Neural progenitor cell (in vitro differentiated cells): ENCODE results near the gene APBB2. TPM values are rescaled to one million over a fixed set of nuclear protein-coding genes. Genes with fewer than 3 reads are reported as not detected.

Source experiments
- DNase-seq: peaks from one replicate; pipeline ENCODE4 v3.0.0-alpha.2; 2016; ENCODE audit warnings: low spot score
- H2AFZ ChIP-seq: fragments of 200-600 bp; sonication (generic); replicated peaks from 2 replicates; pipeline ENCODE4 v1.6.1; 2016; ENCODE audit warnings: antibody characterized with exemption
- H3F3A ChIP-seq: fragments of 200-600 bp; sonication (generic); 2 replicates; pipeline ENCODE4 v1.6.1; 2016; ENCODE audit warnings: antibody characterized with exemption, low read depth
- H3K27ac ChIP-seq: fragments of 200-600 bp; sonication (generic); 2 replicates; pipeline ENCODE4 v1.5.1; 2016; ENCODE audit warnings: mild to moderate bottlenecking
- H3K27me3 ChIP-seq: fragments of 200-600 bp; sonication (generic); 2 replicates; pipeline ENCODE4 v1.6.1; 2016; ENCODE audit warnings: mild to moderate bottlenecking, moderate library complexity
- H3K36me3 ChIP-seq: fragments of 200-600 bp; sonication (generic); 2 replicates; pipeline ENCODE4 v1.5.1; 2016
- H3K4me1 ChIP-seq: fragments of 200-600 bp; sonication (generic); 2 replicates; pipeline ENCODE4 v1.6.1; 2016; ENCODE audit warnings: mixed run types
- H3K4me2 ChIP-seq: fragments of 200-600 bp; sonication (generic); 2 replicates; pipeline ENCODE4 v1.6.1; 2016
- H3K4me3 ChIP-seq: fragments of 200-600 bp; sonication (generic); 2 replicates; pipeline ENCODE4 v1.5.1; 2016
- H3K79me2 ChIP-seq: fragments of 200-600 bp; sonication (generic); 2 replicates; pipeline ENCODE4 v1.6.1; 2016; ENCODE audit warnings: low read depth
- H3K9ac ChIP-seq: fragments of 200-600 bp; sonication (generic); 2 replicates; pipeline ENCODE4 v1.6.1; 2016
- H3K9me3 ChIP-seq: fragments of 200-600 bp; sonication (generic); 2 replicates; pipeline ENCODE4 v1.5.1; 2016; ENCODE audit warnings: low read depth
- H4K20me1 ChIP-seq: fragments of 200-600 bp; sonication (generic); 2 replicates; pipeline ENCODE4 v1.6.1; 2016; ENCODE audit warnings: low read depth
- H3K27ac Mint-ChIP-seq: 3 replicates; pipeline ENCODE4 v1.8.0; 2021; ENCODE audit warnings: mixed read lengths
- H3K27me3 Mint-ChIP-seq: 2 replicates; pipeline ENCODE4 v1.8.0; 2022; ENCODE audit warnings: low read depth, mild to moderate bottlenecking, inconsistent platforms, moderate library complexity, mixed read lengths; ENCODE audit not compliant: insufficient read depth
- H3K36me3 Mint-ChIP-seq: 3 replicates; pipeline ENCODE4 v1.8.0; 2021; ENCODE audit warnings: mixed read lengths
- H3K4me1 Mint-ChIP-seq: 3 replicates; pipeline ENCODE4 v1.8.0; 2021; ENCODE audit warnings: mixed read lengths
- H3K4me3 Mint-ChIP-seq: 3 replicates; pipeline ENCODE4 v1.8.0; 2021; ENCODE audit warnings: mild to moderate bottlenecking, moderate library complexity, mixed read lengths
- H3K9me3 Mint-ChIP-seq: 3 replicates; pipeline ENCODE4 v1.8.0; 2020; ENCODE audit warnings: mixed read lengths
- CTCF ChIP-seq: fragments of 200-600 bp; sonication (generic); IDR thresholded peaks from 2 replicates; pipeline ENCODE4 v1.5.1; 2017; ENCODE audit warnings: antibody characterized with exemption, mild to moderate bottlenecking
- EZH2 ChIP-seq: fragments of 200-600 bp; sonication (generic); IDR thresholded peaks from 2 replicates; pipeline ENCODE4 v1.6.1; 2017; ENCODE audit warnings: antibody characterized with exemption, mild to moderate bottlenecking, moderate library complexity
- EZH2phosphoT487 ChIP-seq: fragments of 200-600 bp; sonication (generic); IDR thresholded peaks from 2 replicates; pipeline ENCODE4 v1.6.1; 2017; ENCODE audit warnings: antibody characterized with exemption
- total RNA-seq: library from RNA; depleted of rRNA; stranded (reverse); fragments of >200 nt; gene quantifications from 2 replicates; pipeline ENCODE4 v1.2.3, GENCODE V29; 2015; ENCODE audit warnings: low replicate concordance

The APBB2 gene
- total RNA-seq, 1 donor from 2014 or later, result 83.2 TPM

DNA sequence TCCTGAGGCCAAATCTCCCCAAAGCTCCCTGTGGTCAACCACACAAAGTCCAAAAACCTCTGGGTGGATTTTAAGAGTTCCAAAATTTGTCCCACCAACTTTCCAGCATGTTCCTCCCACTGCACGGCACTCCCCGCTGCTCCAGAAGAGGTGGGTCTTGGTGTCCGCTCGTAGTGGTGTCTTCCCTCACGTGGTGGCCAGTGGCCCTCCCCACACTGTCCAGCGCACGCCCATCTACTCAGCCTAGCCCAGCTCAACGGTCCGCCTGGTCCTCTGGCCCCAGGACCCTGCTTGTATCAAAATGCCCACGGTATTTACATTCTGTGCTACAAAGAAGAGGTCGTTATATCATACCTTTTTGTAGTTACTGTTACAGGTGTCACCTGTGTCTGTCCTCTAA is 381.1 kb downstream of the APBB2 start:
- Mint-ChIP-seq H3K4me3 (no peak overlapping the region), H3K27ac (no peak overlapping the region), H3K9me3 (no peaks in the 10 kb centered on the region), H3K27me3 (no peaks in the 10 kb centered on the region), H3K36me3 (peaks cover 36% of the 10 kb centered on the region), H3K4me1 (peaks cover 22% of the 10 kb centered on the region)
- Histone ChIP-seq H3K27me3 (no peaks in the 10 kb centered on the region), H3K27ac (no peak overlapping the region), H3K79me2 (peaks cover 15% of the 10 kb centered on the region), H4K20me1 (no peaks in the 10 kb centered on the region), H3K36me3 (no peaks in the 10 kb centered on the region), H2AFZ (no peak overlapping the region), H3K4me2 (no peak overlapping the region), H3F3A (no peaks in the 10 kb centered on the region), H3K4me1 (peaks cover 7% of the 10 kb centered on the region), H3K4me3 (no peak overlapping the region), H3K9me3 (no peaks in the 10 kb centered on the region), H3K9ac (no peak overlapping the region)
- DNase-seq, result no peak
- TF ChIP-seq EZH2 (no peak), EZH2phosphoT487 (no peak)

DNA sequence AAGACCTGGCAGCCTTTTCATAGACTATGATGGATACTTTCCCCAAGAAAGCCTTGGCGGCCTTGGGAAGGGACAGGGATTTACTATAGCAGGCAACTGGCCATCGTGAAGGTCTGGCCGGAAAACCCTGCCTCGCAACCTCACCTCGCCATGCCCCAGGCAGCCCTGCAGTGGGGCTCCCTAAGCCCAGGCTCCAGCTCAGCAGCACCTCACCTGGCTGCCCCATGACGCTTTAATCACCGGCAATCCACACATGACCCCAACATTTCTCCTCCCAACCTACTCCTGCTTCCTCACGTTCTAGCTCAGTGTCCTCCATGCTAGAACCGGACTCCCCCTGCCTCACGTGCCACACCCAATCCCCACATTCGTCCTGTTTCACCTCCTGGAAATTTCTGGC is 382.2 kb downstream of the APBB2 start:
- Histone ChIP-seq H3K9me3 (no peaks in the 10 kb centered on the region), H3K4me1 (peaks cover 7% of the 10 kb centered on the region), H2AFZ (no peak overlapping the region), H3K79me2 (peaks cover 11% of the 10 kb centered on the region), H3K4me3 (no peak overlapping the region), H3K27me3 (no peaks in the 10 kb centered on the region), H3K4me2 (no peak overlapping the region), H3K27ac (no peak overlapping the region), H3F3A (no peaks in the 10 kb centered on the region), H4K20me1 (no peaks in the 10 kb centered on the region), H3K9ac (no peak overlapping the region), H3K36me3 (no peaks in the 10 kb centered on the region)
- H3K4me3 Mint-ChIP-seq, result no peak overlapping the region
- H3K36me3 Mint-ChIP-seq, result peaks cover 44% of the 10 kb centered on the region
- H3K9me3 Mint-ChIP-seq, result no peaks in the 10 kb centered on the region
- H3K27me3 Mint-ChIP-seq, result no peaks in the 10 kb centered on the region
- no peak overlapping the region for H3K27ac Mint-ChIP-seq
- TF ChIP-seq CTCF (no peak), EZH2 (no peak), EZH2phosphoT487 (no peak)
- no peak for DNase-seq
- peaks cover 22% of the 10 kb centered on the region for H3K4me1 Mint-ChIP-seq

DNA sequence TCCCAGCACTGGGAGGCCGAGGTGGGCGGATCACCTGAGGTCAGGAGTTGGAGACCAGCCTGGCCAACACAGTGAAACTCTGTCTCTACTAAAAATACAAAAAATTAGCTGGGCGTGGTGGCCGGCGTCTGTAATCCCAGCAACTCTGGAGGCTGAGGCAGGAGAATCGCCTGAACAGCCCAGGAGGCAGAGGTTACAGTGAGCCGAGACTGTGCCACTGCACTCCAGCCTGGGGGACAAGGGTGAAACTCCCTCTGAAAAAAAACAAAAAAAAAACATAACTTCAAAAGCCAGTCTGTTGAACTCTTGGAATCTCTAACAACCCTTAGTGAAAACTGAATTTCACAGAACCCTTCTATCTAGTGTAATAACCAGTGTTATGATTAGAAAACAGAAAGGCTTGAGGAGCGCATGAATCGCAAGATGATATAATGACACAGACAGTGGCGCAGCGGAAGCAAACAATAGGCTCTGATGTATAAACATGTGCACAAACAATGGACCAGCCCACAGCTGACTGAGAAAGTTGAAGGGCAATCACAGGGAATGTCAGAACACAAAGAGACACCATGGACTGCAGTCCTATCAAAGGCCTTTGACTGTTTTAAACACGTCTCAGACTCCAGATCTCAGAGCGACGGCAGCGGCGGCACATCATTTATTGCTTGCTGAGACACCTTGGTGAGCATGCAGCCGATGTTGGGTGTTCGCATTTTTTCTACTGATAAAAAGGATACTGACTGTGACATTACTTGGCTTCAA is 383.0 kb downstream of the APBB2 start:
- no peak overlapping the region for H3K27ac ChIP-seq
- H3F3A ChIP-seq, result no peaks in the 10 kb centered on the region
- peaks cover 7% of the 10 kb centered on the region for H3K4me1 ChIP-seq
- no peaks in the 10 kb centered on the region for H3K27me3 Mint-ChIP-seq
- TF ChIP-seq EZH2phosphoT487 (no peak), CTCF (no peak), EZH2 (no peak)
- peaks cover 51% of the 10 kb centered on the region for H3K36me3 Mint-ChIP-seq
- H3K4me1 Mint-ChIP-seq, result peaks cover 22% of the 10 kb centered on the region
- H3K27ac Mint-ChIP-seq, result no peak overlapping the region
- no peak for DNase-seq
- H3K9me3 ChIP-seq, result no peaks in the 10 kb centered on the region
- no peak overlapping the region for H3K4me2 ChIP-seq
- H2AFZ ChIP-seq, result no peak overlapping the region
- peaks cover 11% of the 10 kb centered on the region for H3K79me2 ChIP-seq
- no peaks in the 10 kb centered on the region for H3K27me3 ChIP-seq
- no peaks in the 10 kb centered on the region for H3K36me3 ChIP-seq
- no peak overlapping the region for H3K4me3 ChIP-seq
- H3K9me3 Mint-ChIP-seq, result no peaks in the 10 kb centered on the region
- no peak overlapping the region for H3K4me3 Mint-ChIP-seq
- no peaks in the 10 kb centered on the region for H4K20me1 ChIP-seq
- no peak overlapping the region for H3K9ac ChIP-seq

GRCh38 chr4:40829586-40829985 is 384.8 kb downstream of the APBB2 start:
- peaks cover 53% of the 10 kb centered on the region for H3K36me3 Mint-ChIP-seq

More at GRCh38 chr4:40829586-40829985, 384.8 kb downstream of the APBB2 start:
- Histone ChIP-seq H3K27me3 (no peaks in the 10 kb centered on the region), H3K9ac (no peak overlapping the region), H3F3A (no peaks in the 10 kb centered on the region), H3K9me3 (no peaks in the 10 kb centered on the region), H4K20me1 (no peaks in the 10 kb centered on the region), H3K4me2 (no peak overlapping the region), H3K36me3 (no peaks in the 10 kb centered on the region), H3K4me3 (no peak overlapping the region), H3K79me2 (peaks cover 11% of the 10 kb centered on the region), H2AFZ (no peak overlapping the region), H3K4me1 (peaks cover 7% of the 10 kb centered on the region), H3K27ac (no peak overlapping the region)
- Mint-ChIP-seq H3K27ac (no peak overlapping the region), H3K4me1 (peaks cover 20% of the 10 kb centered on the region), H3K4me3 (no peak overlapping the region), H3K27me3 (no peaks in the 10 kb centered on the region), H3K9me3 (no peaks in the 10 kb centered on the region)
- TF ChIP-seq EZH2phosphoT487 (no peak), CTCF (no peak), EZH2 (no peak)
- DNase-seq, result no peak
